Measurements from ENCODE around the gene SEZ6.

- TF ChIP-seq CTCF (IDR thresholded peaks at IDR 0.05 in 4 of 5, conservative IDR thresholded peaks at IDR 0.05 in 1 of 5): peak; percentile 63 to 72 (median 70)
- no peak for TF ChIP-seq POLR2A (IDR thresholded peaks at IDR 0.05)
Measured at GRCh38 chr17:28916302-28916934, 89.4 kb downstream of the SEZ6 start.

Data from gastrocnemius medialis (tissue), 4 donors.